Mesendoderm (in vitro differentiated cells): ENCODE results near the gene LIPN.

ENCODE experiments used
- DNase-seq: peaks from one replicate; pipeline ENCODE4 v3.0.0; 2013
- H2AK5ac ChIP-seq: 2 replicates; pipeline ENCODE4 v1.6.1; 2013; ENCODE audit warnings: low read length, inconsistent platforms
- H2BK120ac ChIP-seq: 2 replicates; pipeline ENCODE4 v1.6.1; 2013; ENCODE audit warnings: low read depth, mild to moderate bottlenecking, low read length, moderate library complexity, mixed read lengths
- H2BK15ac ChIP-seq: replicated peaks from 2 replicates; pipeline ENCODE4 v1.6.1; 2013; ENCODE audit warnings: low read depth, mild to moderate bottlenecking, moderate library complexity
- H2BK5ac ChIP-seq: 2 replicates; pipeline ENCODE4 v1.6.1; 2013; ENCODE audit warnings: low read length, inconsistent platforms
- H3K18ac ChIP-seq: 2 replicates; pipeline ENCODE4 v1.6.1; 2013; ENCODE audit warnings: mild to moderate bottlenecking, low read length, mixed read lengths
- H3K23ac ChIP-seq: one replicate; pipeline ENCODE4 v1.6.1; 2013; ENCODE audit warnings: low read length
- H3K27ac ChIP-seq: 2 replicates; pipeline ENCODE4 v1.5.1; 2013; ENCODE audit warnings: low read depth, mild to moderate bottlenecking, inconsistent platforms, low read length, moderate library complexity
- H3K27me3 ChIP-seq: 2 replicates; pipeline ENCODE4 v1.6.1; 2013; ENCODE audit warnings: low read length, control low read depth, mild to moderate bottlenecking, inconsistent platforms; ENCODE audit not compliant: insufficient read depth, poor library complexity
- H3K36me3 ChIP-seq: 2 replicates; pipeline ENCODE4 v1.6.1; 2013; ENCODE audit warnings: low read length, inconsistent platforms; ENCODE audit not compliant: control insufficient read depth, insufficient read depth
- H3K4ac ChIP-seq: one replicate; pipeline ENCODE4 v1.6.1; 2013; ENCODE audit warnings: low read depth, mild to moderate bottlenecking, low read length, moderate library complexity
- H3K4me1 ChIP-seq: 2 replicates; pipeline ENCODE4 v1.6.1; 2013; ENCODE audit warnings: low read depth, low read length, inconsistent platforms; ENCODE audit not compliant: control insufficient read depth
- H3K4me2 ChIP-seq: 2 replicates; pipeline ENCODE4 v1.6.1; 2013; ENCODE audit warnings: low read length
- H3K4me3 ChIP-seq: 2 replicates; pipeline ENCODE4 v1.5.1; 2013; ENCODE audit warnings: mild to moderate bottlenecking, low read length
- H3K56ac ChIP-seq: one replicate; pipeline ENCODE4 v1.6.1; 2013; ENCODE audit warnings: low read length
- H3K79me1 ChIP-seq: 2 replicates; pipeline ENCODE4 v1.6.1; 2013; ENCODE audit warnings: low read length, inconsistent platforms
- H3K79me2 ChIP-seq: 2 replicates; pipeline ENCODE4 v1.6.1; 2013; ENCODE audit warnings: mild to moderate bottlenecking, low read length; ENCODE audit not compliant: control insufficient read depth, insufficient read depth
- H3K9ac ChIP-seq: 2 replicates; pipeline ENCODE4 v1.6.1; 2013; ENCODE audit warnings: low read length, inconsistent platforms
- H4K5ac ChIP-seq: one replicate; pipeline ENCODE4 v1.6.1; 2013; ENCODE audit warnings: low read length
- H4K8ac ChIP-seq: one replicate; pipeline ENCODE4 v1.6.1; 2013; ENCODE audit warnings: low read depth, mild to moderate bottlenecking, control low read depth, low read length, moderate library complexity
- WGBS: extraction: QIAGEN DNeasy Blood & Tissue Kit; methylation state at CpG from one replicate; pipeline ENCODE4 v1.1.7; 2013; ENCODE audit warnings: low lambda C conversion rate, missing lambda C conversion rate; ENCODE audit not compliant: insufficient coverage; ENCODE audit errors: extremely low coverage; 5-methylcytosine and 5-hydroxymethylcytosine counted together

The LIPN gene

GRCh38 chr10:88763441-88763840, 3.6 kb downstream of the LIPN start:
- no peaks in the 10 kb centered on the region for H3K36me3 ChIP-seq
- DNase-seq = no peak

GRCh38 chr10:88764110-88764509, 4.3 kb downstream of the LIPN start:
- H2AK5ac ChIP-seq = no peak overlapping the region
- H3K56ac ChIP-seq = no peak overlapping the region
- no CpG with 5 or more reads among the region's 3 CpGs for WGBS
- no peaks in the 10 kb centered on the region for H3K79me2 ChIP-seq
- H3K4me2 ChIP-seq = no peak overlapping the region
- H3K27ac ChIP-seq = no peak overlapping the region
- no peak overlapping the region for H3K4ac ChIP-seq
- H3K4me1 ChIP-seq = no peaks in the 10 kb centered on the region
- no peaks in the 10 kb centered on the region for H3K36me3 ChIP-seq
- H3K9ac ChIP-seq = no peak overlapping the region
- no peak overlapping the region for H4K8ac ChIP-seq
- H4K5ac ChIP-seq = no peak overlapping the region
- H3K4me3 ChIP-seq = no peak overlapping the region
- no peak overlapping the region for H2BK120ac ChIP-seq
- no peak overlapping the region for H2BK5ac ChIP-seq
- no peak overlapping the region for H3K18ac ChIP-seq
- DNase-seq = no peak
- no peaks in the 10 kb centered on the region for H3K27me3 ChIP-seq
- H3K23ac ChIP-seq = no peak overlapping the region
- no peak overlapping the region for H2BK15ac ChIP-seq
- no peaks in the 10 kb centered on the region for H3K79me1 ChIP-seq

More at GRCh38 chr10:88763441-88763840, 3.6 kb downstream of the LIPN start:
- Histone ChIP-seq H3K23ac (no peak overlapping the region), H3K79me1 (no peaks in the 10 kb centered on the region), H3K9ac (no peak overlapping the region), H4K5ac (no peak overlapping the region), H3K56ac (no peak overlapping the region), H3K27me3 (no peaks in the 10 kb centered on the region), H3K4me2 (no peak overlapping the region), H4K8ac (no peak overlapping the region), H3K79me2 (no peaks in the 10 kb centered on the region), H3K27ac (no peak overlapping the region), H3K4me1 (no peaks in the 10 kb centered on the region), H2BK120ac (no peak overlapping the region), H2BK5ac (no peak overlapping the region), H3K4me3 (no peak overlapping the region), H3K18ac (no peak overlapping the region), H3K4ac (no peak overlapping the region), H2AK5ac (no peak overlapping the region), H2BK15ac (no peak overlapping the region)
- no CpG with 5 or more reads among the region's 1 CpG for WGBS

GRCh38 chr10:88765816-88766215, 6.0 kb downstream of the LIPN start:
- Histone ChIP-seq H3K79me1 (no peaks in the 10 kb centered on the region), H3K27ac (no peak overlapping the region), H2BK5ac (no peak overlapping the region), H3K56ac (no peak overlapping the region), H4K8ac (no peak overlapping the region), H3K4me3 (no peak overlapping the region), H3K36me3 (no peaks in the 10 kb centered on the region), H2BK15ac (no peak overlapping the region), H3K23ac (no peak overlapping the region), H3K27me3 (no peaks in the 10 kb centered on the region), H3K9ac (no peak overlapping the region), H2AK5ac (no peak overlapping the region), H2BK120ac (no peak overlapping the region), H3K79me2 (no peaks in the 10 kb centered on the region), H3K4me2 (no peak overlapping the region), H3K4ac (no peak overlapping the region), H3K18ac (no peak overlapping the region), H4K5ac (no peak overlapping the region), H3K4me1 (no peaks in the 10 kb centered on the region)
- no CpG with 5 or more reads among the region's 1 CpG for WGBS
- DNase-seq = no peak

- Histone ChIP-seq H3K9ac (no peak overlapping the region), H2AK5ac (no peak overlapping the region), H3K4ac (no peak overlapping the region), H4K8ac (no peak overlapping the region), H3K4me2 (no peak overlapping the region), H3K27ac (no peak overlapping the region), H3K79me2 (no peaks in the 10 kb centered on the region), H3K79me1 (no peaks in the 10 kb centered on the region), H3K23ac (no peak overlapping the region), H3K36me3 (no peaks in the 10 kb centered on the region), H2BK15ac (no peak overlapping the region), H2BK120ac (no peak overlapping the region), H3K56ac (no peak overlapping the region), H4K5ac (no peak overlapping the region), H3K4me1 (no peaks in the 10 kb centered on the region), H3K4me3 (no peak overlapping the region), H3K27me3 (no peaks in the 10 kb centered on the region), H3K18ac (no peak overlapping the region), H2BK5ac (no peak overlapping the region)
- 100% methylated on average over 1 of the region's 1 CpG for WGBS
- DNase-seq = no peak
Measured at GRCh38 chr10:88769384-88769783, 9.6 kb downstream of the LIPN start.

- no peak overlapping the region for H3K18ac ChIP-seq
- DNase-seq = no peak
- H4K5ac ChIP-seq = no peak overlapping the region
- no peak overlapping the region for H2BK120ac ChIP-seq
- H3K23ac ChIP-seq = no peak overlapping the region
- no peaks in the 10 kb centered on the region for H3K36me3 ChIP-seq
- no peaks in the 10 kb centered on the region for H3K4me1 ChIP-seq
- H3K4me3 ChIP-seq = no peak overlapping the region
- no peaks in the 10 kb centered on the region for H3K27me3 ChIP-seq
- H3K79me2 ChIP-seq = no peaks in the 10 kb centered on the region
- no peak overlapping the region for H3K4ac ChIP-seq
- H2BK5ac ChIP-seq = no peak overlapping the region
- H3K4me2 ChIP-seq = no peak overlapping the region
- H2BK15ac ChIP-seq = no peak overlapping the region
- H3K79me1 ChIP-seq = no peaks in the 10 kb centered on the region
- no peak overlapping the region for H3K56ac ChIP-seq
- no CpG with 5 or more reads among the region's 2 CpGs for WGBS
- H3K9ac ChIP-seq = no peak overlapping the region
- H4K8ac ChIP-seq = no peak overlapping the region
- no peak overlapping the region for H3K27ac ChIP-seq
- no peak overlapping the region for H2AK5ac ChIP-seq
Measured at GRCh38 chr10:88781206-88781605, 21.4 kb downstream of the LIPN start.

- no peak overlapping the region for H3K9ac ChIP-seq
- H2BK5ac ChIP-seq = no peak overlapping the region
- no peaks in the 10 kb centered on the region for H3K79me2 ChIP-seq
- H3K4ac ChIP-seq = no peak overlapping the region
- H2BK15ac ChIP-seq = no peak overlapping the region
- H3K4me1 ChIP-seq = no peaks in the 10 kb centered on the region
- no peak overlapping the region for H2BK120ac ChIP-seq
- no peaks in the 10 kb centered on the region for H3K79me1 ChIP-seq
- no peak overlapping the region for H3K56ac ChIP-seq
- no peak overlapping the region for H3K4me2 ChIP-seq
- no peak overlapping the region for H3K27ac ChIP-seq
- no peaks in the 10 kb centered on the region for H3K36me3 ChIP-seq
- no peak overlapping the region for H4K5ac ChIP-seq
- H3K4me3 ChIP-seq = no peak overlapping the region
- H2AK5ac ChIP-seq = no peak overlapping the region
- H3K18ac ChIP-seq = no peak overlapping the region
- DNase-seq = no peak
- no peak overlapping the region for H4K8ac ChIP-seq
- H3K23ac ChIP-seq = no peak overlapping the region
- WGBS = no CpG with 5 or more reads among the region's 3 CpGs
- no peaks in the 10 kb centered on the region for H3K27me3 ChIP-seq
Measured at GRCh38 chr10:88782222-88782621, 22.4 kb downstream of the LIPN start.
